HepG2 (cell line): Measurements from ENCODE around the gene NGFR.

Source experiments
- EP300 ChIP-seq, 3 experiments: sonication (generic) in 1 of 3; formaldehyde crosslinking in 1 of 3; IDR thresholded peaks; 2 replicates each; pipeline versions ENCODE4 v1.5.1 to v1.6.1; 2011 to 2020; ENCODE audit warnings: low read depth in 2 of 3, low read length in 2 of 3, borderline replicate concordance in 1 of 3, improper control_type of control experiment in 1 of 3, mild to moderate bottlenecking in 1 of 3, missing genetic modification reagents in 1 of 3, moderate library complexity in 1 of 3
- HNF4G ChIP-seq, 2 experiments: sonication (generic) in 1 of 2; formaldehyde crosslinking in 1 of 2; IDR thresholded peaks; 2 replicates each; pipeline versions ENCODE4 v1.4.0 to v1.6.1; 2011 to 2020; ENCODE audit warnings: borderline replicate concordance in 2 of 2, low read depth in 2 of 2, mild to moderate bottlenecking in 2 of 2, low read length in 1 of 2, missing genetic modification reagents in 1 of 2, moderate library complexity in 1 of 2
- KDM6A ChIP-seq: IDR thresholded peaks from 2 replicates; pipeline ENCODE4 v1.6.1; 2016; ENCODE audit warnings: low read depth
- KLF16 ChIP-seq, 2 experiments: sonication (generic) in 1 of 2; formaldehyde crosslinking in 1 of 2; IDR thresholded peaks; 2 replicates each; pipeline versions ENCODE4 v1.6.1 to v1.8.0; 2016 to 2023; ENCODE audit warnings: missing genetic modification reagents in 2 of 2, missing compliant biosample characterization in 1 of 2
- MTF1 ChIP-seq: sonication (generic); formaldehyde crosslinking; IDR thresholded peaks from 2 replicates; pipeline ENCODE4 v1.5.0; 2020; ENCODE audit warnings: missing genetic modification reagents
- POLR2A ChIP-seq, 2 experiments: IDR thresholded peaks; 2 replicates each; pipeline ENCODE4 v1.6.1; 2011; ENCODE audit warnings: low read depth in 2 of 2, low read length in 2 of 2, mild to moderate bottlenecking in 1 of 2, moderate library complexity in 1 of 2; ENCODE audit not compliant: insufficient read depth in 1 of 2
- RBM39 ChIP-seq: fragments of 200-400 bp; formaldehyde crosslinking; IDR thresholded peaks from one replicate; pipeline ENCODE4 v1.6.1; 2018; ENCODE audit warnings: antibody characterized with exemption, mild to moderate bottlenecking, low read depth, low read length; ENCODE audit not compliant: poor library complexity, severe bottlenecking
- TAF1 ChIP-seq: sonication (generic); formaldehyde crosslinking; IDR thresholded peaks from 2 replicates; pipeline ENCODE4 v1.4.0; 2020; ENCODE audit warnings: missing genetic modification reagents
- TCF7L2 ChIP-seq: IDR thresholded peaks from 2 replicates; pipeline ENCODE4 v1.6.1; 2011; ENCODE audit warnings: mild to moderate bottlenecking, low read depth, low read length, moderate library complexity
- ZBTB21 ChIP-seq: sonication (generic); formaldehyde crosslinking; IDR thresholded peaks from 2 replicates; pipeline ENCODE4 v1.4.0; 2020; ENCODE audit warnings: missing genetic modification reagents
- TF ChIP-seq, protein P1 (sequence below): sonication (generic); formaldehyde crosslinking; IDR thresholded peaks from 2 replicates; pipeline ENCODE4 v1.5.0; 2020; ENCODE audit warnings: missing genetic modification reagents
- TF ChIP-seq, protein P2 (sequence below): sonication (generic); formaldehyde crosslinking; IDR thresholded peaks from 2 replicates; pipeline ENCODE4 v1.5.0; 2020; ENCODE audit warnings: mild to moderate bottlenecking, missing genetic modification reagents, moderate library complexity
- TF ChIP-seq, protein P3 (sequence below): sonication (generic); formaldehyde crosslinking; IDR thresholded peaks from 2 replicates; pipeline ENCODE4 v1.4.0; 2020; ENCODE audit warnings: missing genetic modification reagents

DNA sequence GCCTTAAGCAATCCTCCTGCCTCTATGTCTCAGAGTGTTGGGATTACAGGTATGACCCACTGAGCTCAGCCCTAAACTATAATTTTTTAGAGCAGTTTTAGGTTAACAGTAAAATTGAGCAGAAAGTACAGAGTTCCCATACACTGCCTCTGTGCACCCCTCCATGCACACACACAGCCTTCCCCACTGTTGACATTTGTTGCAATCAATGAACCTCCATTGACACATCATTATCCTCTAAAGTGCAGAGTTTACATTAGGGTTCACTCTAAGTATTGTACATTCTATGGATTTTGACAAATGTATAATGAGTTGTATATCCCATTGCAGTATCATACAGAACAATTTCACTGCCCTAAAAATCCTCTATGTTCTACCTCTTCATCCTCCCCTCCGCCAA lies 35.0 kb downstream of the NGFR start:
- TF ChIP-seq MTF1 (no peak), KDM6A (CRISPR knock-in tag) (no peak), KLF16 (CRISPR knock-in tag; IDR thresholded peaks at IDR 0.05) (no peak), POLR2A (IDR thresholded peaks at IDR 0.05; ENCODE audit: insufficient read depth in 1 of 2, low read depth in 2 of 2, low read length in 2 of 2) (no peak), TAF1 (CRISPR knock-in tag) (no peak), ZBTB21 (CRISPR knock-in tag) (no peak), HNF4G (IDR thresholded peaks at IDR 0.05; ENCODE audit: borderline replicate concordance, low read depth, low read length) (no peak), HNF4G (CRISPR knock-in tag; IDR thresholded peaks at IDR 0.05; ENCODE audit: borderline replicate concordance, low read depth) (no peak), EP300 (IDR thresholded peaks at IDR 0.05; ENCODE audit: low read depth in 2 of 2, low read length in 2 of 2) (no peak), EP300 (CRISPR knock-in tag; IDR thresholded peaks at IDR 0.05; ENCODE audit: borderline replicate concordance) (no peak), RBM39 (no peak), TCF7L2 (no peak)
- TF ChIP-seq, protein P1, sequence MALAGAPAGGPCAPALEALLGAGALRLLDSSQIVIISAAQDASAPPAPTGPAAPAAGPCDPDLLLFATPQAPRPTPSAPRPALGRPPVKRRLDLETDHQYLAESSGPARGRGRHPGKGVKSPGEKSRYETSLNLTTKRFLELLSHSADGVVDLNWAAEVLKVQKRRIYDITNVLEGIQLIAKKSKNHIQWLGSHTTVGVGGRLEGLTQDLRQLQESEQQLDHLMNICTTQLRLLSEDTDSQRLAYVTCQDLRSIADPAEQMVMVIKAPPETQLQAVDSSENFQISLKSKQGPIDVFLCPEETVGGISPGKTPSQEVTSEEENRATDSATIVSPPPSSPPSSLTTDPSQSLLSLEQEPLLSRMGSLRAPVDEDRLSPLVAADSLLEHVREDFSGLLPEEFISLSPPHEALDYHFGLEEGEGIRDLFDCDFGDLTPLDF = no peak
- TF ChIP-seq, protein P2, sequence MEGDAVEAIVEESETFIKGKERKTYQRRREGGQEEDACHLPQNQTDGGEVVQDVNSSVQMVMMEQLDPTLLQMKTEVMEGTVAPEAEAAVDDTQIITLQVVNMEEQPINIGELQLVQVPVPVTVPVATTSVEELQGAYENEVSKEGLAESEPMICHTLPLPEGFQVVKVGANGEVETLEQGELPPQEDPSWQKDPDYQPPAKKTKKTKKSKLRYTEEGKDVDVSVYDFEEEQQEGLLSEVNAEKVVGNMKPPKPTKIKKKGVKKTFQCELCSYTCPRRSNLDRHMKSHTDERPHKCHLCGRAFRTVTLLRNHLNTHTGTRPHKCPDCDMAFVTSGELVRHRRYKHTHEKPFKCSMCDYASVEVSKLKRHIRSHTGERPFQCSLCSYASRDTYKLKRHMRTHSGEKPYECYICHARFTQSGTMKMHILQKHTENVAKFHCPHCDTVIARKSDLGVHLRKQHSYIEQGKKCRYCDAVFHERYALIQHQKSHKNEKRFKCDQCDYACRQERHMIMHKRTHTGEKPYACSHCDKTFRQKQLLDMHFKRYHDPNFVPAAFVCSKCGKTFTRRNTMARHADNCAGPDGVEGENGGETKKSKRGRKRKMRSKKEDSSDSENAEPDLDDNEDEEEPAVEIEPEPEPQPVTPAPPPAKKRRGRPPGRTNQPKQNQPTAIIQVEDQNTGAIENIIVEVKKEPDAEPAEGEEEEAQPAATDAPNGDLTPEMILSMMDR (CRISPR knock-in tag) = no peak
- TF ChIP-seq, protein P3, sequence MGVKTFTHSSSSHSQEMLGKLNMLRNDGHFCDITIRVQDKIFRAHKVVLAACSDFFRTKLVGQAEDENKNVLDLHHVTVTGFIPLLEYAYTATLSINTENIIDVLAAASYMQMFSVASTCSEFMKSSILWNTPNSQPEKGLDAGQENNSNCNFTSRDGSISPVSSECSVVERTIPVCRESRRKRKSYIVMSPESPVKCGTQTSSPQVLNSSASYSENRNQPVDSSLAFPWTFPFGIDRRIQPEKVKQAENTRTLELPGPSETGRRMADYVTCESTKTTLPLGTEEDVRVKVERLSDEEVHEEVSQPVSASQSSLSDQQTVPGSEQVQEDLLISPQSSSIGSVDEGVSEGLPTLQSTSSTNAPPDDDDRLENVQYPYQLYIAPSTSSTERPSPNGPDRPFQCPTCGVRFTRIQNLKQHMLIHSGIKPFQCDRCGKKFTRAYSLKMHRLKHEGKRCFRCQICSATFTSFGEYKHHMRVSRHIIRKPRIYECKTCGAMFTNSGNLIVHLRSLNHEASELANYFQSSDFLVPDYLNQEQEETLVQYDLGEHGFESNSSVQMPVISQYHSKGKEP = no peak
